ENCODE data around the gene CNN2. TPM values are rescaled to one million over a fixed set of nuclear protein-coding genes. Genes with fewer than 3 reads are reported as not detected.

The CNN2 gene
- total and polyA plus RNA-seq, 8 donors, result 133 to 259 (median 180) TPM

DNA sequence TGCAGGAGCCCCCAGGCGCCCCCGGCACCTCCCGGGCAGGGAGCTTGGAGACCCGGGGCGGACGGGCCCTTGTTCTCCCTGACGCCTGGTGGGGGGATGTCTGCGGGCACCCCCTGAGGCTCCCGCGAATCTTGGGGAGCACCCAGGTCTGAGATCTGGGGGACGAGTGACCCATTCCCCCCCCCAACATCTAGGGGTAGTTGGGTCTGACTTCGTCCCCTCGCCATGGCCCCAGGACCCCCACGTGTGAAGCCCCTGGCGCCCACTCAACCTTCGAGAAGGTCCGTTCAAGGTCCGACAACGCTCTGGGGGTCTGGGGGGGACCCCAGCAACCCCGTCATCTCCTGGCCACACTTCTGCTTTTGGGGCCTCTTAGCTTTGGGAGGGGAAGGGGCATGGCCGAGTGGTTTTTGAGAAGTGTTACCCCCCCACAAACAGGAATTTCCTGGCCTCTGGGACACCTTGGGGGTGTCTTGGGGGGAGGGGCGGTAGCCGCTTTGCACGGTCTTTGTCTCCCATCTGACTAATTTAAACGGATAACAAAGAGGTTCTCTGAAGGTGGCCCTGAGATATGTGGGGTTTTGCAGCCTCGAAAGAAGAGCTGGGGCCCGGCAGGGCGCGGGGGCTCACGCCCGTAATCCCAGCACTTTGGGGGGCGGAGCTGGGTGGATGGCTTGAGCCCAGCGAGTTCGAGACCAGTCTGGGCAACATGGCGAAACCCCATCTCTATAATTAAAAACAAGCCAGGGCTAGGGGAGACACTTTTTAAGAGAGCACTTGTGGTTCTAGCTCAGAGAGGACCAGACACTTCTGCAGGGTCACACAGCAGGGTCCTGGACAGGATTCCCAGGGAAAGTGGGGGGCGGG, 608 bp downstream of the CNN2 start:
- H3K27ac ChIP-seq, result peak overlapping the region; percentile 94
- ATAC-seq, result peak; percentile 4
- peak overlapping the region; percentile 97 to 98 for H3K4me3 ChIP-seq
- intact Hi-C loops (cut with DNase I), result no loop called here
- no peaks in the 10 kb centered on the region for H3K9me3 ChIP-seq
- DNase-seq, result peak in 1 of 4 donors; percentile 71
- peaks cover 0 to 22% of the 10 kb centered on the region in 2 donors for H3K36me3 ChIP-seq
- H3K4me1 ChIP-seq, result peaks cover 3 to 66% of the 10 kb centered on the region in 2 donors
- TF ChIP-seq, protein P1, sequence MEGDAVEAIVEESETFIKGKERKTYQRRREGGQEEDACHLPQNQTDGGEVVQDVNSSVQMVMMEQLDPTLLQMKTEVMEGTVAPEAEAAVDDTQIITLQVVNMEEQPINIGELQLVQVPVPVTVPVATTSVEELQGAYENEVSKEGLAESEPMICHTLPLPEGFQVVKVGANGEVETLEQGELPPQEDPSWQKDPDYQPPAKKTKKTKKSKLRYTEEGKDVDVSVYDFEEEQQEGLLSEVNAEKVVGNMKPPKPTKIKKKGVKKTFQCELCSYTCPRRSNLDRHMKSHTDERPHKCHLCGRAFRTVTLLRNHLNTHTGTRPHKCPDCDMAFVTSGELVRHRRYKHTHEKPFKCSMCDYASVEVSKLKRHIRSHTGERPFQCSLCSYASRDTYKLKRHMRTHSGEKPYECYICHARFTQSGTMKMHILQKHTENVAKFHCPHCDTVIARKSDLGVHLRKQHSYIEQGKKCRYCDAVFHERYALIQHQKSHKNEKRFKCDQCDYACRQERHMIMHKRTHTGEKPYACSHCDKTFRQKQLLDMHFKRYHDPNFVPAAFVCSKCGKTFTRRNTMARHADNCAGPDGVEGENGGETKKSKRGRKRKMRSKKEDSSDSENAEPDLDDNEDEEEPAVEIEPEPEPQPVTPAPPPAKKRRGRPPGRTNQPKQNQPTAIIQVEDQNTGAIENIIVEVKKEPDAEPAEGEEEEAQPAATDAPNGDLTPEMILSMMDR (IDR thresholded peaks at IDR 0.05), result no peak
- H3K27me3 ChIP-seq, result no peaks in the 10 kb centered on the region

DNA sequence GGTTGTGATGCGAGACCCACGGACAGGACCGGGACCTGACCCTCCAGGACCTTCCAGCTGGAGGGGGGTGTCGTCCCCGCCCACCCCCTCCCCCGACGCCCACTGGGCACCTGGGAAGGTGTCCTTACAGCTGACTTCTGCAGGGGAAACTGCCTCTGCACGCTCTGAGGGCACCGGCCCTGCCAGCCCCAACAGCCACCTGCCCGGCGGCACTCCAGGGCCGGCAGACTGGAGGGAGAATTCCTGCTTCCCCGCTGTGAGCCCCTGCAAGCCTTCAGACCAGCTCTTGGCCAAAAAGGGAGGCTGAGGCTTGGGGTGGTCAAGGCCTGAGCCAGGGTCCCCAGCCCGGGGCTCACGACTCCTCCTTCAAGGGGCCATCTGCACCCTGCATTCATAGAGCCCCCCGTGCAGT, 1.2 kb downstream of the CNN2 start:
- ATAC-seq, result peak; percentile 3
- intact Hi-C loops (cut with DNase I), result no loop called here
- DNase-seq, result peak in 1 of 4 donors; percentile 80
- H3K4me1 ChIP-seq, result peaks cover 0 to 60% of the 10 kb centered on the region in 2 donors
- H3K27ac ChIP-seq, result peak overlapping the region; percentile 94
- H3K27me3 ChIP-seq, result no peaks in the 10 kb centered on the region
- TF ChIP-seq, protein P1 (IDR thresholded peaks at IDR 0.05), result no peak
- H3K4me3 ChIP-seq, result peak overlapping the region; percentile 97 to 98
- peaks cover 0 to 29% of the 10 kb centered on the region in 2 donors for H3K36me3 ChIP-seq
- no peaks in the 10 kb centered on the region for H3K9me3 ChIP-seq

GRCh38 chr19:1028062-1028926, 1.9 kb downstream of the CNN2 start:
- Histone ChIP-seq H3K36me3 (peaks cover 0 to 35% of the 10 kb centered on the region in 2 donors), H3K27me3 (no peaks in the 10 kb centered on the region), H3K27ac (peak overlapping the region; percentile 94), H3K9me3 (no peaks in the 10 kb centered on the region), H3K4me3 (peak overlapping the region; percentile 97 to 98), H3K4me1 (peaks cover 0 to 53% of the 10 kb centered on the region in 2 donors)
- ATAC-seq, result peak; percentile 76
- intact Hi-C loops (cut with DNase I), result no loop called here
- DNase-seq, result peak; percentile 75 to 91 (median 86)
- TF ChIP-seq, protein P1 (IDR thresholded peaks at IDR 0.05), result no peak

DNA sequence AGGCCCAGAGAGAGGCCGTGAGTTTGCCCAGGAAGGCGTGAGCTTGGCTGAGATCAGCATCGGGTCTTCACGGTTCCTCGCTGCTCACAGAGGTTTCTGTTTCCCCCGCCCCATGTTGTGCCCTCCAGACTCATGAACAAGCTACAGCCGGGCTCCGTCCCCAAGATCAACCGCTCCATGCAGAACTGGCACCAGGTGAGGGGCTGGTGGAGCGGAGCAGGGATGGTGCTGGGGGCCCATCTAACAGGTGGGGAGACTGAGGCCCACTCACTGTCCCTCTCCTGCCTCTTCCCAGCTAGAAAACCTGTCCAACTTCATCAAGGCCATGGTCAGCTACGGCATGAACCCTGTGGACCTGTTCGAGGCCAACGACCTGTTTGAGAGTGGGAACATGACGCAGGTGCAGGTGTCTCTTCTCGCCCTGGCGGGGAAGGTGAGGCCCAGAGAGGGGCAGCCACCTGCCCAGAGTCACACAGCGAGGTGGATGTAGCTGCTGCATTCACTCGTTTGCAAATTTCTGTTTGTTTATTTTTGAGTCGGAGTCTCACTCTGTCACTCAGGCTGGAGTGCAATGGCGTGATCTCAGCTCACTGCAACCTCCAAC, 6.0 kb downstream of the CNN2 start:
- H3K27me3 ChIP-seq, result no peaks in the 10 kb centered on the region
- intact Hi-C loops (cut with DNase I), result no loop called here

More for the DNA sequence above, 6.0 kb downstream of the CNN2 start:
- DNase-seq (peak in 1 of 4 donors; percentile 49), ATAC-seq (no peak)
- Histone ChIP-seq H3K9me3 (no peaks in the 10 kb centered on the region), H3K4me1 (peaks cover 0 to 42% of the 10 kb centered on the region in 2 donors), H3K36me3 (peaks cover 0 to 61% of the 10 kb centered on the region in 2 donors), H3K4me3 (no peak overlapping the region), H3K27ac (no peak overlapping the region)
- TF ChIP-seq, protein P1 (IDR thresholded peaks at IDR 0.05), result no peak

Measured in left lung (tissue), 10 donors.